NCI-H774 (cell line): ENCODE data around the gene KIAA1217.

Experiments used
- DNase-seq: peaks from one replicate; lab custom pipeline; 2025; lab: John Stamatoyannopoulos, UW

KIAA1217 gene

GRCh38 chr10:24406809-24407483 lies 198.0 kb downstream of the KIAA1217 start:
- DNase-seq: no peak

- no peak for DNase-seq
These were observed 199.0 kb downstream of the KIAA1217 start for GRCh38 chr10:24407928-24408327.

GRCh38 chr10:24408365-24408764 lies 199.4 kb downstream of the KIAA1217 start:
- no peak for DNase-seq

GRCh38 chr10:24414597-24414996 lies 205.7 kb downstream of the KIAA1217 start:
- DNase-seq: no peak

- DNase-seq: no peak
These were observed 206.7 kb downstream of the KIAA1217 start for GRCh38 chr10:24415455-24416125.

- no peak for DNase-seq
These were observed 207.3 kb downstream of the KIAA1217 start for GRCh38 chr10:24416248-24416647.

- DNase-seq: no peak
These were observed 208.1 kb downstream of the KIAA1217 start for GRCh38 chr10:24417053-24417452.

- no peak for DNase-seq
These were observed 209.6 kb downstream of the KIAA1217 start for GRCh38 chr10:24418532-24418931.

GRCh38 chr10:24419066-24419465 lies 210.1 kb downstream of the KIAA1217 start:
- no peak for DNase-seq

GRCh38 chr10:24425151-24425550 lies 216.2 kb downstream of the KIAA1217 start:
- no peak for DNase-seq

GRCh38 chr10:24427678-24428409 lies 218.9 kb downstream of the KIAA1217 start:
- DNase-seq: no peak

GRCh38 chr10:24428410-24428782 lies 219.5 kb downstream of the KIAA1217 start:
- DNase-seq: no peak

GRCh38 chr10:24430591-24430990 lies 221.7 kb downstream of the KIAA1217 start:
- no peak for DNase-seq

GRCh38 chr10:24432478-24433416 lies 223.8 kb downstream of the KIAA1217 start:
- DNase-seq: no peak

- no peak for DNase-seq
These were observed 224.8 kb downstream of the KIAA1217 start for GRCh38 chr10:24433705-24434104.

- no peak for DNase-seq
These were observed 226.0 kb downstream of the KIAA1217 start for GRCh38 chr10:24434961-24435360.

- DNase-seq: no peak
These were observed 226.4 kb downstream of the KIAA1217 start for GRCh38 chr10:24435374-24435773.

- DNase-seq: no peak
These were observed 228.4 kb downstream of the KIAA1217 start for GRCh38 chr10:24437302-24437701.

GRCh38 chr10:24438800-24439199 lies 229.9 kb downstream of the KIAA1217 start:
- DNase-seq: no peak

- no peak for DNase-seq
These were observed 231.0 kb downstream of the KIAA1217 start for GRCh38 chr10:24439935-24440334.

- no peak for DNase-seq
These were observed 232.2 kb downstream of the KIAA1217 start for GRCh38 chr10:24440817-24441797.
